H1 (cell line): Measurements from ENCODE around the gene SPACA5. TPM values are rescaled to one million over a fixed set of nuclear protein-coding genes. Genes with fewer than 3 reads are reported as not detected.
"Not testable (repeated sequence)": the region's sequence is repeated elsewhere in the genome, so short reads cannot be mapped to it uniquely, and the experiment has no call there.

Source experiments
- CTCF ChIA-PET: fragments of 300-600 bp; sonication (Branson Sonifier 250); formaldehyde crosslinking; loops from one replicate; lab custom pipeline; 2021; ENCODE audit not compliant: partially characterized antibody; lab: Charles Lee
- POLR2A ChIA-PET: fragments of 300-600 bp; sonication (Branson Sonifier 250); formaldehyde crosslinking; loops from one replicate; lab custom pipeline; 2021; ENCODE audit warnings: inconsistent platforms; ENCODE audit not compliant: partially characterized antibody; lab: Charles Lee
- DNase-seq, 2 experiments: peaks; one replicate each; pipeline versions ENCODE4 v3.0.0 to v3.0.0-alpha.2; 2010 to 2022; ENCODE audit warnings: low spot score in 2 of 2, low read depth in 1 of 2, mixed read lengths in 1 of 2
- FAIRE-seq: peaks from 2 replicates; lab custom pipeline; 2011; peaks lifted over from hg19 to GRCh38; lab: Jason Lieb, UNC
- H2AFZ ChIP-seq: 2 replicates; pipeline ENCODE4 v1.8.1; 2012; ENCODE audit warnings: low read length, inconsistent platforms
- H2AK5ac ChIP-seq: 2 replicates; pipeline ENCODE4 v1.6.1; 2013; ENCODE audit warnings: low read depth, low read length
- H2BK120ac ChIP-seq: replicated peaks from 2 replicates; pipeline ENCODE3; 2013; ENCODE audit warnings: low read depth, low read length, inconsistent platforms
- H2BK12ac ChIP-seq: 2 replicates; pipeline ENCODE4 v1.6.1; 2013; ENCODE audit warnings: low read depth, low read length
- H2BK15ac ChIP-seq: 2 replicates; pipeline ENCODE4 v1.6.1; 2013; ENCODE audit warnings: low read length
- H2BK20ac ChIP-seq: 2 replicates; pipeline ENCODE4 v1.6.1; 2013; ENCODE audit warnings: low read length
- H2BK5ac ChIP-seq: 2 replicates; pipeline ENCODE4 v1.6.1; 2013; ENCODE audit warnings: low read depth, low read length
- H3K14ac ChIP-seq: 2 replicates; pipeline ENCODE4 v1.6.1; 2013; ENCODE audit warnings: inconsistent platforms; ENCODE audit not compliant: insufficient read length
- H3K18ac ChIP-seq: 2 replicates; pipeline ENCODE4 v1.6.1; 2013; ENCODE audit warnings: low read length; ENCODE audit errors: extremely low read depth
- H3K23ac ChIP-seq: 2 replicates; pipeline ENCODE4 v1.6.1; 2013; ENCODE audit warnings: inconsistent platforms; ENCODE audit not compliant: insufficient read length
- H3K23me2 ChIP-seq: 2 replicates; pipeline ENCODE4 v1.6.1; 2013; ENCODE audit warnings: low read depth, low read length
- H3K27ac ChIP-seq: 2 replicates; pipeline ENCODE4 v1.6.1; 2011; ENCODE audit warnings: low read depth, low read length, inconsistent platforms
- H3K27me3 ChIP-seq, 4 experiments: replicated peaks in 1 of 4; 1 replicate in 1 of 4; 2 replicates in 3 of 4; pipeline versions ENCODE4 v1.6.1 to v1.8.1; 2011 to 2013; ENCODE audit warnings: low read length in 3 of 4, mild to moderate bottlenecking in 3 of 4, inconsistent platforms in 2 of 4, mixed read lengths in 2 of 4, moderate library complexity in 1 of 4; ENCODE audit not compliant: control insufficient read depth in 3 of 4, insufficient read depth in 3 of 4; ENCODE audit errors: extremely low read depth in 1 of 4
- H3K36me3 ChIP-seq, 4 experiments: 2 replicates each; pipeline versions ENCODE4 v1.6.1 to v1.8.1; 2011 to 2013; ENCODE audit warnings: mild to moderate bottlenecking in 4 of 4, low read length in 3 of 4, moderate library complexity in 2 of 4, control low read depth in 1 of 4, inconsistent platforms in 1 of 4; ENCODE audit not compliant: insufficient read depth in 4 of 4, control insufficient read depth in 2 of 4
- H3K4ac ChIP-seq: replicated peaks from 2 replicates; pipeline ENCODE3; 2013; ENCODE audit warnings: low read length, low read depth, mixed read lengths, inconsistent platforms; ENCODE audit not compliant: insufficient read length
- H3K4me1 ChIP-seq, 4 experiments: replicated peaks in 1 of 4; 1 replicate in 1 of 4; 2 replicates in 3 of 4; pipeline versions ENCODE4 v1.6.1 to v1.8.1; 2011 to 2013; ENCODE audit warnings: low read length in 3 of 4, inconsistent platforms in 2 of 4, mixed read lengths in 1 of 4; ENCODE audit not compliant: insufficient read depth in 4 of 4, control insufficient read depth in 3 of 4
- H3K4me2 ChIP-seq, 2 experiments: 2 replicates each; pipeline versions ENCODE4 v1.6.1 to v1.8.1; 2011 to 2013; ENCODE audit warnings: low read depth in 2 of 2, low read length in 2 of 2, control low read depth in 1 of 2, inconsistent platforms in 1 of 2, mild to moderate bottlenecking in 1 of 2; ENCODE audit not compliant: insufficient read depth in 1 of 2
- H3K4me3 ChIP-seq, 4 experiments: fragments of 200-600, 300-600 bp in 1 of 4; sonication (generic), shearing (Covaris generic), sonication (Bioruptor Twin) in 1 of 4; 2 replicates each; pipeline versions ENCODE4 v1.5.1 to v1.8.1; 2011 to 2016; ENCODE audit warnings: low read length in 4 of 4, low read depth in 3 of 4, control low read depth in 2 of 4, inconsistent platforms in 2 of 4, mild to moderate bottlenecking in 2 of 4, mixed read lengths in 1 of 4, moderate library complexity in 1 of 4; ENCODE audit not compliant: insufficient read depth in 2 of 4; ENCODE audit errors: extremely low read depth in 1 of 4
- H3K56ac ChIP-seq: replicated peaks from 2 replicates; pipeline ENCODE3; 2013; ENCODE audit warnings: low read depth, mild to moderate bottlenecking, mixed read lengths, low read length, inconsistent platforms; ENCODE audit not compliant: insufficient read length
- H3K79me1 ChIP-seq: 2 replicates; pipeline ENCODE4 v1.6.1; 2013; ENCODE audit warnings: low read depth, low read length, control low read depth
- H3K79me2 ChIP-seq, 2 experiments: 2 replicates each; pipeline versions ENCODE4 v1.6.1 to v1.8.1; 2012 to 2013; ENCODE audit warnings: low read length in 2 of 2, mild to moderate bottlenecking in 2 of 2, inconsistent platforms in 1 of 2; ENCODE audit not compliant: insufficient read depth in 2 of 2, control insufficient read depth in 1 of 2
- H3K9ac ChIP-seq, 4 experiments: replicated peaks in 1 of 4; 1 replicate in 1 of 4; 2 replicates in 3 of 4; pipeline versions ENCODE4 v1.6.1 to v1.8.1; 2011 to 2013; ENCODE audit warnings: low read depth in 3 of 4, low read length in 3 of 4, control low read depth in 2 of 4, mild to moderate bottlenecking in 2 of 4, moderate library complexity in 2 of 4, inconsistent platforms in 1 of 4; ENCODE audit errors: extremely low read depth in 1 of 4
- H3K9me3 ChIP-seq, 2 experiments: 2 replicates each; pipeline versions ENCODE4 v1.6.1 to v1.8.1; 2012 to 2013; ENCODE audit warnings: mild to moderate bottlenecking in 2 of 2, moderate library complexity in 2 of 2, control low read depth in 1 of 2, inconsistent platforms in 1 of 2, low read depth in 1 of 2, low read length in 1 of 2, mixed read lengths in 1 of 2; ENCODE audit not compliant: insufficient read depth in 2 of 2
- H4K20me1 ChIP-seq, 2 experiments: replicated peaks in 1 of 2; 2 replicates each; pipeline versions ENCODE3 to v1.8.1; 2011 to 2013; ENCODE audit warnings: inconsistent platforms in 2 of 2, low read length in 2 of 2, mild to moderate bottlenecking in 1 of 2; ENCODE audit not compliant: insufficient read depth in 2 of 2, control insufficient read depth in 1 of 2
- H4K5ac ChIP-seq: 2 replicates; pipeline ENCODE4 v1.6.1; 2013; ENCODE audit warnings: low read length, low read depth, mixed read lengths, inconsistent platforms; ENCODE audit not compliant: insufficient read length
- H4K8ac ChIP-seq: 2 replicates; pipeline ENCODE4 v1.8.0; 2013; ENCODE audit warnings: mild to moderate bottlenecking, moderate library complexity, low read length, inconsistent platforms; ENCODE audit not compliant: insufficient read depth; ENCODE audit errors: extremely low read depth
- H4K91ac ChIP-seq: replicated peaks from 2 replicates; pipeline ENCODE3; 2013; ENCODE audit warnings: low read length, mixed read lengths, inconsistent platforms; ENCODE audit not compliant: insufficient read length
- WGBS, 2 experiments: shearing (Covaris generic) in 1 of 2; methylation state at CpG; one replicate each; pipeline versions ENCODE4 v1.1.6 to v1.1.7; 2013 to 2015; ENCODE audit warnings: low lambda C conversion rate in 2 of 2, mixed read lengths in 2 of 2, inconsistent platforms in 1 of 2, low coverage in 1 of 2, missing lambda C conversion rate in 1 of 2; ENCODE audit not compliant: insufficient replicate concordance in 2 of 2, insufficient coverage in 1 of 2, insufficient read length in 1 of 2; ENCODE audit errors: extremely low coverage in 1 of 2, missing lambda C conversion rate in 1 of 2; 5-methylcytosine and 5-hydroxymethylcytosine counted together
- polyA plus RNA-seq, 7 experiments: library from polyadenylated mRNA; depleted of rRNA in 3 of 7; stranded (reverse) in 5 of 7; unstranded in 2 of 7; fragments of >200 nt in 5 of 7; fragments of 200-250 nt in 2 of 7; gene quantifications; 1 replicate in 5 of 7; 2 replicates in 1 of 7; 4 replicates in 1 of 7; pipeline versions ENCODE4 v1.2.1 to v1.2.3, GENCODE V29; 2011 to 2013; ENCODE audit warnings: missing spikeins in 2 of 7, mixed read lengths in 2 of 7
- total RNA-seq: library from RNA; stranded (reverse); fragmentation: NEBNext Ultra II Directional; extraction: Animal tissue kit (Norgen Biotek cat#: 25700); gene quantifications from 2 replicates; pipeline ENCODE4 v1.2.1, GENCODE V29; 2021

Gene SPACA5
- total and polyA plus RNA-seq, 2 of the 8 experiments (the other 6 are each of a cell fraction or from before 2014, with no cell fraction given): 0.26 TPM; not detected in 1

GRCh38 chrX:47965526-47965925, 41.3 kb upstream of the SPACA5 start:
- H3K27me3 ChIP-seq, H3K4ac ChIP-seq, H3K14ac ChIP-seq, DNase-seq, H3K9ac ChIP-seq, H3K23ac ChIP-seq, H2AK5ac ChIP-seq, H3K27ac ChIP-seq, CTCF ChIA-PET, H2BK15ac ChIP-seq, H3K79me2 ChIP-seq, H3K79me1 ChIP-seq, H2BK20ac ChIP-seq, H3K56ac ChIP-seq, H3K4me1 ChIP-seq, H4K8ac ChIP-seq, H2BK5ac ChIP-seq, POLR2A ChIA-PET, H3K9me3 ChIP-seq, H3K18ac ChIP-seq, H2AFZ ChIP-seq, H3K36me3 ChIP-seq, H4K5ac ChIP-seq, H2BK120ac ChIP-seq, H2BK12ac ChIP-seq, H4K20me1 ChIP-seq, FAIRE-seq, H4K91ac ChIP-seq, H3K4me2 ChIP-seq, H3K23me2 ChIP-seq, H3K4me3 ChIP-seq: not testable (repeated sequence)
- 95% methylated on average over 10 of the region's 14 CpGs; no CpG with 5 or more reads in 1 of the 2 experiments for WGBS, 2 experiments
